ENCODE results near the gene OR13C8. TPM values are rescaled to one million over a fixed set of nuclear protein-coding genes. Genes with fewer than 3 reads are reported as not detected.
"Not testable (repeated sequence)": the region's sequence is repeated elsewhere in the genome, so short reads cannot be mapped to it uniquely, and the experiment has no call there.

Gene OR13C8, protein sequence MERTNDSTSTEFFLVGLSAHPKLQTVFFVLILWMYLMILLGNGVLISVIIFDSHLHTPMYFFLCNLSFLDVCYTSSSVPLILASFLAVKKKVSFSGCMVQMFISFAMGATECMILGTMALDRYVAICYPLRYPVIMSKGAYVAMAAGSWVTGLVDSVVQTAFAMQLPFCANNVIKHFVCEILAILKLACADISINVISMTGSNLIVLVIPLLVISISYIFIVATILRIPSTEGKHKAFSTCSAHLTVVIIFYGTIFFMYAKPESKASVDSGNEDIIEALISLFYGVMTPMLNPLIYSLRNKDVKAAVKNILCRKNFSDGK
- total RNA-seq (not detected), polyA plus RNA-seq (not detected)

DNA sequence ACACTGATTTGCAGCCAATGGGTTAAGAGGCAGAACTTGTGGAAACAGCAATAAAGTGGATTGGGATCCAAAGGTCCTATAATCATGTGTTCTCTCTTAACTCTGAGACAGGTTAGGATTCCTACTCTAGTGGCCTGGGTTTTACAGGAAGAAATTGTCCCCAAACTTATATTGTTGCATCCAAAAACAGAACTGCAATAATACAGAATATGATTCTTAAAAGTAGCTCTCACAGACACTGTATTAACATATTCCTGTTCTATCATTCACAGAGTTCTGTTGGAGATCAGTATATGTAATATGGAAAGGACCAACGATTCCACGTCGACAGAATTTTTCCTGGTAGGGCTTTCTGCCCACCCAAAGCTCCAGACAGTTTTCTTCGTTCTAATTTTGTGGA, at the start of gene OR13C8:
OR13C8 (plus strand) TSS at position 301 of the 400 bp plus-strand sequence; CDS start at position 301, 0 bp downstream.
- Histone ChIP-seq H3K9me3 (no peaks in the 10 kb centered on the region), H3K27ac (no peak within 1 kb of the TSS), H3K36me3 (no peaks in the 10 kb centered on the region), H3K4me1 (no peaks in the 10 kb centered on the region), H3K4me3 (no peak within 1 kb of the TSS), H3K27me3 (no peaks in the 10 kb centered on the region)
- intact Hi-C loops (cut with DNase I), result no loop called here
- no peak for FAIRE-seq
- ATAC-seq, result no peak
- TF ChIP-seq, protein P1, sequence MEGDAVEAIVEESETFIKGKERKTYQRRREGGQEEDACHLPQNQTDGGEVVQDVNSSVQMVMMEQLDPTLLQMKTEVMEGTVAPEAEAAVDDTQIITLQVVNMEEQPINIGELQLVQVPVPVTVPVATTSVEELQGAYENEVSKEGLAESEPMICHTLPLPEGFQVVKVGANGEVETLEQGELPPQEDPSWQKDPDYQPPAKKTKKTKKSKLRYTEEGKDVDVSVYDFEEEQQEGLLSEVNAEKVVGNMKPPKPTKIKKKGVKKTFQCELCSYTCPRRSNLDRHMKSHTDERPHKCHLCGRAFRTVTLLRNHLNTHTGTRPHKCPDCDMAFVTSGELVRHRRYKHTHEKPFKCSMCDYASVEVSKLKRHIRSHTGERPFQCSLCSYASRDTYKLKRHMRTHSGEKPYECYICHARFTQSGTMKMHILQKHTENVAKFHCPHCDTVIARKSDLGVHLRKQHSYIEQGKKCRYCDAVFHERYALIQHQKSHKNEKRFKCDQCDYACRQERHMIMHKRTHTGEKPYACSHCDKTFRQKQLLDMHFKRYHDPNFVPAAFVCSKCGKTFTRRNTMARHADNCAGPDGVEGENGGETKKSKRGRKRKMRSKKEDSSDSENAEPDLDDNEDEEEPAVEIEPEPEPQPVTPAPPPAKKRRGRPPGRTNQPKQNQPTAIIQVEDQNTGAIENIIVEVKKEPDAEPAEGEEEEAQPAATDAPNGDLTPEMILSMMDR (IDR thresholded peaks at IDR 0.05), result no peak
- no peak for DNase-seq
- WGBS, 2 donors, result 77 to 87% methylated on average over 4 of the region's 4 CpGs

DNA sequence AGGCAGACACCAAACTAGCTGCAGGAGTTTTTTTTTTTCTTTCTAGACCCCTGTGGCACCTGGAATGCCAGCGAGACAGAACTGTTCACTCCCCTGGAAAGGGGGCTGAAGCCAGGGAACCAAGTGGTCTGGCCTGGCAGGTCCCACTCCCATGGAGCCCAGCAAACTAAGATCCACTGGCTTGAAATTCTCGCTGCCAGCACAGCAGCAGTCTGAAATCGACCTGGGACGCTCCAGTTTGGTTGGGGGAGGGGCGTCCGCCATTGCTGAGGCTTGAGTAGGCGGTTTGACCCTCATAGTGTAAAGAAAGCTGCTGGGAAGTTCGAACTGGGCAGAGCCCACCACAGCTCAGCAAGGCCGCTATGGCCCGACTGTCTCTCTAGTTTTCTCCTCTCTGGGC, 48.7 kb upstream of the OR13C8 start:
- intact Hi-C loops (cut with DNase I); H3K4me3 ChIP-seq; H3K4me1 ChIP-seq; FAIRE-seq; H3K36me3 ChIP-seq; H3K27ac ChIP-seq; H3K9me3 ChIP-seq; H3K27me3 ChIP-seq; ATAC-seq: not testable (repeated sequence)
- WGBS, 2 donors, result 75 to 88% methylated on average over 10 of the region's 10 CpGs
- peak in 1 of 6 donors; percentile 17 for DNase-seq

DNA sequence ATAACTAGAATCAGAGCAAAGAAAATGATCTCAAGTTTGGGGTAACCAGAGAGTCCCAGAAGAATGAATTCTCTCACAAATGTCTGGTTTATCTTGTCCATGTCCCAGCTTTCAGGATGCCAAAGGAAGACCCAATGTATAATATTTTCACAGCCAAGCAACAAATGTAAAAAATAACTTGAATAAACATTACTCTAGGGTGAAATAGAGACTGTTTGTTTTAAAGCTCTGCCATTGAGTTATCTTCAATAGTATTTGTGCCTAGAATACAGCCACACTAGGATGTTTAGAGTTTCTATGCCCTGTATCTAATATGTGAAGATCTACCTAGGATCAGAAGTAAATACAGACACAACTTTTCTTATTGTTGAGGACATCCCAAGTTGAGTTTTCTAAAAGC, 41.9 kb upstream of the OR13C8 start, which contains the start of gene OR13C4:
OR13C4 (minus strand) TSS at position 101 of the 400 bp plus-strand sequence; CDS start at position 101, 0 bp downstream.
- Histone ChIP-seq H3K4me3 (no peak within 1 kb of the TSS), H3K36me3 (no peaks in the 10 kb centered on the region), H3K9me3 (no peaks in the 10 kb centered on the region), H3K27ac (no peak within 1 kb of the TSS), H3K27me3 (peaks cover 0 to 3% (median 0%) of the 10 kb centered on the region in 4 donors), H3K4me1 (no peaks in the 10 kb centered on the region)
- intact Hi-C loops (cut with DNase I), result no loop called here
- TF ChIP-seq, protein P1 (IDR thresholded peaks at IDR 0.05), result no peak
- no peak for ATAC-seq
- no peak for DNase-seq
- no peak for FAIRE-seq

DNA sequence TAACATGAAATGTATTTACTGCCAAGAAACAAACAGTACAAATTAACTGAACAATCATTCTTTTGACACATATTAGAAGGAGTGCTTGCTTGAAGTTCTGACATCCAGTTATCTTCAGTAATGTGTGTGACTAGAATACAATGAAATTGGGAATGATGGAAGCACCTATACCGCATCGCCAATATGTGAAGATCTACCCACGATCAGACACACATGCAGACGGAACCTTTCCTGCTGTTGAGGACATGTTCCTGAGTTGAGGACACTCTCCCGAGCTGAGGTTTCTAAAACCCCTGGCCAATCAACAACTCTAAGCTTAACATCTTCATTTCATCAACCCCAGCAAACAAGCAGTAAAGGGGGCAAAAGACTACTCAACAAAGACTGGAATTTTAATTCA, 32.2 kb upstream of the OR13C8 start, which contains the start of gene OR13C3:
OR13C3 (minus strand) TSS at position 101 of the 400 bp plus-strand sequence. CDS start 133 bp downstream, outside the sequence.
- FAIRE-seq (no peak), ATAC-seq (no peak), DNase-seq (no peak)
- Histone ChIP-seq H3K4me1 (no peaks in the 10 kb centered on the region), H3K9me3 (no peaks in the 10 kb centered on the region), H3K36me3 (no peaks in the 10 kb centered on the region), H3K4me3 (no peak within 1 kb of the TSS), H3K27ac (no peak within 1 kb of the TSS), H3K27me3 (no peaks in the 10 kb centered on the region)
- intact Hi-C loops (cut with DNase I), result no loop called here
- TF ChIP-seq, protein P1 (IDR thresholded peaks at IDR 0.05), result no peak
- 81 to 91% methylated on average over 5 of the region's 5 CpGs for WGBS, 2 donors

DNA sequence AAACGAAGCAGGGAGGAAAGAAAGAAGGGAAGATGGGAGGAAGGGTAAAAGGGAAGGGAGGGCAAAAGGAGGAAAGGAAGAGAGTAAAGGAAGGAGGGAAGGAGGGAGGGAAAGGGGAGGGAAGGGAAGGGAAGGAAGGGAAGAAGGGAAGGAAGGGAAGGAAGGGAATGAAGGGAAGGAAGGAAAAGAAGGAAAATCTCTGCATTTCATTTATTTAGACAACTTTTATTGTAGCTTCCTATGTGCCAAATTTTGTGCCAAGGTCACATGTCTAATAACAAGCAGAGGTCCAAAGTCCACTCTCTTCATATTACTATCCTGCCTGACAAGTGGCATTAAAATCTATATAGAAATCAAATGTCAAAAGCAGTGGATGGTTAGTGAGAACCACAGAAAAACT, 29.7 kb upstream of the OR13C8 start:
- TF ChIP-seq, protein P1 (IDR thresholded peaks at IDR 0.05), result no peak
- Histone ChIP-seq H3K27ac (no peak overlapping the region), H3K4me3 (no peak overlapping the region), H3K9me3 (no peaks in the 10 kb centered on the region), H3K27me3 (no peaks in the 10 kb centered on the region), H3K36me3 (no peaks in the 10 kb centered on the region), H3K4me1 (no peaks in the 10 kb centered on the region)
- ATAC-seq, result no peak
- no peak for DNase-seq
- intact Hi-C loops (cut with DNase I), result no loop called here
- FAIRE-seq, result no peak
- 59 to 77% methylated on average over 1 of the region's 1 CpG for WGBS, 2 donors

Measured in pancreas (tissue), 10 donors.